H1 (cell line): Measurements from ENCODE around the gene TOMM7. TPM values are rescaled to one million over a fixed set of nuclear protein-coding genes. Genes with fewer than 3 reads are reported as not detected.

Source experiments
- CTCF ChIA-PET: fragments of 300-600 bp; sonication (Branson Sonifier 250); formaldehyde crosslinking; loops from one replicate; lab custom pipeline; 2021; ENCODE audit not compliant: partially characterized antibody; lab: Charles Lee
- POLR2A ChIA-PET: fragments of 300-600 bp; sonication (Branson Sonifier 250); formaldehyde crosslinking; loops from one replicate; lab custom pipeline; 2021; ENCODE audit warnings: inconsistent platforms; ENCODE audit not compliant: partially characterized antibody; lab: Charles Lee
- DNase-seq, 2 experiments: peaks; one replicate each; pipeline versions ENCODE4 v3.0.0 to v3.0.0-alpha.2; 2010 to 2022; ENCODE audit warnings: low spot score in 2 of 2, low read depth in 1 of 2, mixed read lengths in 1 of 2
- FAIRE-seq: peaks from 2 replicates; lab custom pipeline; 2011; peaks lifted over from hg19 to GRCh38; lab: Jason Lieb, UNC
- H2AFZ ChIP-seq: 2 replicates; pipeline ENCODE4 v1.8.1; 2012; ENCODE audit warnings: low read length, inconsistent platforms
- H2AK5ac ChIP-seq: 2 replicates; pipeline ENCODE4 v1.6.1; 2013; ENCODE audit warnings: low read depth, low read length
- H2BK120ac ChIP-seq: replicated peaks from 2 replicates; pipeline ENCODE3; 2013; ENCODE audit warnings: low read depth, low read length, inconsistent platforms
- H2BK12ac ChIP-seq: 2 replicates; pipeline ENCODE4 v1.6.1; 2013; ENCODE audit warnings: low read depth, low read length
- H2BK15ac ChIP-seq: 2 replicates; pipeline ENCODE4 v1.6.1; 2013; ENCODE audit warnings: low read length
- H2BK20ac ChIP-seq: 2 replicates; pipeline ENCODE4 v1.6.1; 2013; ENCODE audit warnings: low read length
- H2BK5ac ChIP-seq: 2 replicates; pipeline ENCODE4 v1.6.1; 2013; ENCODE audit warnings: low read depth, low read length
- H3K14ac ChIP-seq: 2 replicates; pipeline ENCODE4 v1.6.1; 2013; ENCODE audit warnings: inconsistent platforms; ENCODE audit not compliant: insufficient read length
- H3K18ac ChIP-seq: 2 replicates; pipeline ENCODE4 v1.6.1; 2013; ENCODE audit warnings: low read length; ENCODE audit errors: extremely low read depth
- H3K23ac ChIP-seq: 2 replicates; pipeline ENCODE4 v1.6.1; 2013; ENCODE audit warnings: inconsistent platforms; ENCODE audit not compliant: insufficient read length
- H3K23me2 ChIP-seq: 2 replicates; pipeline ENCODE4 v1.6.1; 2013; ENCODE audit warnings: low read depth, low read length
- H3K27ac ChIP-seq: 2 replicates; pipeline ENCODE4 v1.6.1; 2011; ENCODE audit warnings: low read depth, low read length, inconsistent platforms
- H3K27me3 ChIP-seq, 4 experiments: replicated peaks in 1 of 4; 1 replicate in 1 of 4; 2 replicates in 3 of 4; pipeline versions ENCODE4 v1.6.1 to v1.8.1; 2011 to 2013; ENCODE audit warnings: low read length in 3 of 4, mild to moderate bottlenecking in 3 of 4, inconsistent platforms in 2 of 4, mixed read lengths in 2 of 4, moderate library complexity in 1 of 4; ENCODE audit not compliant: control insufficient read depth in 3 of 4, insufficient read depth in 3 of 4; ENCODE audit errors: extremely low read depth in 1 of 4
- H3K36me3 ChIP-seq, 4 experiments: 2 replicates each; pipeline versions ENCODE4 v1.6.1 to v1.8.1; 2011 to 2013; ENCODE audit warnings: mild to moderate bottlenecking in 4 of 4, low read length in 3 of 4, moderate library complexity in 2 of 4, control low read depth in 1 of 4, inconsistent platforms in 1 of 4; ENCODE audit not compliant: insufficient read depth in 4 of 4, control insufficient read depth in 2 of 4
- H3K4ac ChIP-seq: replicated peaks from 2 replicates; pipeline ENCODE3; 2013; ENCODE audit warnings: low read length, low read depth, mixed read lengths, inconsistent platforms; ENCODE audit not compliant: insufficient read length
- H3K4me1 ChIP-seq, 4 experiments: replicated peaks in 1 of 4; 1 replicate in 1 of 4; 2 replicates in 3 of 4; pipeline versions ENCODE4 v1.6.1 to v1.8.1; 2011 to 2013; ENCODE audit warnings: low read length in 3 of 4, inconsistent platforms in 2 of 4, mixed read lengths in 1 of 4; ENCODE audit not compliant: insufficient read depth in 4 of 4, control insufficient read depth in 3 of 4
- H3K4me2 ChIP-seq, 2 experiments: 2 replicates each; pipeline versions ENCODE4 v1.6.1 to v1.8.1; 2011 to 2013; ENCODE audit warnings: low read depth in 2 of 2, low read length in 2 of 2, control low read depth in 1 of 2, inconsistent platforms in 1 of 2, mild to moderate bottlenecking in 1 of 2; ENCODE audit not compliant: insufficient read depth in 1 of 2
- H3K4me3 ChIP-seq, 4 experiments: fragments of 200-600, 300-600 bp in 1 of 4; sonication (generic), shearing (Covaris generic), sonication (Bioruptor Twin) in 1 of 4; 2 replicates each; pipeline versions ENCODE4 v1.5.1 to v1.8.1; 2011 to 2016; ENCODE audit warnings: low read length in 4 of 4, low read depth in 3 of 4, control low read depth in 2 of 4, inconsistent platforms in 2 of 4, mild to moderate bottlenecking in 2 of 4, mixed read lengths in 1 of 4, moderate library complexity in 1 of 4; ENCODE audit not compliant: insufficient read depth in 2 of 4; ENCODE audit errors: extremely low read depth in 1 of 4
- H3K56ac ChIP-seq: replicated peaks from 2 replicates; pipeline ENCODE3; 2013; ENCODE audit warnings: low read depth, mild to moderate bottlenecking, mixed read lengths, low read length, inconsistent platforms; ENCODE audit not compliant: insufficient read length
- H3K79me1 ChIP-seq: 2 replicates; pipeline ENCODE4 v1.6.1; 2013; ENCODE audit warnings: low read depth, low read length, control low read depth
- H3K79me2 ChIP-seq, 2 experiments: 2 replicates each; pipeline versions ENCODE4 v1.6.1 to v1.8.1; 2012 to 2013; ENCODE audit warnings: low read length in 2 of 2, mild to moderate bottlenecking in 2 of 2, inconsistent platforms in 1 of 2; ENCODE audit not compliant: insufficient read depth in 2 of 2, control insufficient read depth in 1 of 2
- H3K9ac ChIP-seq, 4 experiments: replicated peaks in 1 of 4; 1 replicate in 1 of 4; 2 replicates in 3 of 4; pipeline versions ENCODE4 v1.6.1 to v1.8.1; 2011 to 2013; ENCODE audit warnings: low read depth in 3 of 4, low read length in 3 of 4, control low read depth in 2 of 4, mild to moderate bottlenecking in 2 of 4, moderate library complexity in 2 of 4, inconsistent platforms in 1 of 4; ENCODE audit errors: extremely low read depth in 1 of 4
- H3K9me3 ChIP-seq, 2 experiments: 2 replicates each; pipeline versions ENCODE4 v1.6.1 to v1.8.1; 2012 to 2013; ENCODE audit warnings: mild to moderate bottlenecking in 2 of 2, moderate library complexity in 2 of 2, control low read depth in 1 of 2, inconsistent platforms in 1 of 2, low read depth in 1 of 2, low read length in 1 of 2, mixed read lengths in 1 of 2; ENCODE audit not compliant: insufficient read depth in 2 of 2
- H4K20me1 ChIP-seq, 2 experiments: replicated peaks in 1 of 2; 2 replicates each; pipeline versions ENCODE3 to v1.8.1; 2011 to 2013; ENCODE audit warnings: inconsistent platforms in 2 of 2, low read length in 2 of 2, mild to moderate bottlenecking in 1 of 2; ENCODE audit not compliant: insufficient read depth in 2 of 2, control insufficient read depth in 1 of 2
- H4K5ac ChIP-seq: 2 replicates; pipeline ENCODE4 v1.6.1; 2013; ENCODE audit warnings: low read length, low read depth, mixed read lengths, inconsistent platforms; ENCODE audit not compliant: insufficient read length
- H4K8ac ChIP-seq: 2 replicates; pipeline ENCODE4 v1.8.0; 2013; ENCODE audit warnings: mild to moderate bottlenecking, moderate library complexity, low read length, inconsistent platforms; ENCODE audit not compliant: insufficient read depth; ENCODE audit errors: extremely low read depth
- H4K91ac ChIP-seq: replicated peaks from 2 replicates; pipeline ENCODE3; 2013; ENCODE audit warnings: low read length, mixed read lengths, inconsistent platforms; ENCODE audit not compliant: insufficient read length
- ASH2L ChIP-seq: fragments of 200-600, 300-600 bp; sonication (generic); IDR thresholded peaks from one replicate; pipeline ENCODE4 v1.7.1; 2017; ENCODE audit warnings: low read length
- BCL11A ChIP-seq, 2 experiments: IDR thresholded peaks; one replicate each; pipeline ENCODE4 v1.6.1; 2011; ENCODE audit warnings: low read depth in 2 of 2, low read length in 2 of 2, mild to moderate bottlenecking in 2 of 2
- HDAC2 ChIP-seq, 2 experiments: fragments of 300-600 bp in 1 of 2; sonication (generic) in 1 of 2; IDR thresholded peaks; 2 replicates each; pipeline ENCODE4 v1.6.1; 2011 to 2012; ENCODE audit warnings: low read depth in 2 of 2, low read length in 2 of 2, mild to moderate bottlenecking in 2 of 2, moderate library complexity in 2 of 2, borderline replicate concordance in 1 of 2, inconsistent platforms in 1 of 2
- JUN ChIP-seq: IDR thresholded peaks from 2 replicates; pipeline ENCODE4 v1.6.1; 2011; ENCODE audit warnings: low read depth, mild to moderate bottlenecking, improper control_type of control experiment, low read length
- MAFK ChIP-seq: IDR thresholded peaks from 2 replicates; pipeline ENCODE4 v1.6.1; 2012; ENCODE audit warnings: low read depth, mild to moderate bottlenecking, improper control_type of control experiment, low read length
- RXRA ChIP-seq: IDR thresholded peaks from 2 replicates; pipeline ENCODE4 v1.6.1; 2011; ENCODE audit warnings: low read depth, mild to moderate bottlenecking, low read length, moderate library complexity; ENCODE audit not compliant: insufficient read depth
- TBP ChIP-seq: IDR thresholded peaks from 2 replicates; pipeline ENCODE4 v1.6.1; 2011; ENCODE audit warnings: low read depth, low read length, improper control_type of control experiment
- WGBS, 2 experiments: shearing (Covaris generic) in 1 of 2; methylation state at CpG; one replicate each; pipeline versions ENCODE4 v1.1.6 to v1.1.7; 2013 to 2015; ENCODE audit warnings: low lambda C conversion rate in 2 of 2, mixed read lengths in 2 of 2, inconsistent platforms in 1 of 2, low coverage in 1 of 2, missing lambda C conversion rate in 1 of 2; ENCODE audit not compliant: insufficient replicate concordance in 2 of 2, insufficient coverage in 1 of 2, insufficient read length in 1 of 2; ENCODE audit errors: extremely low coverage in 1 of 2, missing lambda C conversion rate in 1 of 2; 5-methylcytosine and 5-hydroxymethylcytosine counted together
- polyA plus RNA-seq, 7 experiments: library from polyadenylated mRNA; depleted of rRNA in 3 of 7; stranded (reverse) in 5 of 7; unstranded in 2 of 7; fragments of >200 nt in 5 of 7; fragments of 200-250 nt in 2 of 7; gene quantifications; 1 replicate in 5 of 7; 2 replicates in 1 of 7; 4 replicates in 1 of 7; pipeline versions ENCODE4 v1.2.1 to v1.2.3, GENCODE V29; 2011 to 2013; ENCODE audit warnings: missing spikeins in 2 of 7, mixed read lengths in 2 of 7
- total RNA-seq: library from RNA; stranded (reverse); fragmentation: NEBNext Ultra II Directional; extraction: Animal tissue kit (Norgen Biotek cat#: 25700); gene quantifications from 2 replicates; pipeline ENCODE4 v1.2.1, GENCODE V29; 2021
- TF ChIP-seq, protein P1 (sequence below): IDR thresholded peaks from 2 replicates; pipeline ENCODE4 v1.6.1; 2011; ENCODE audit warnings: low read length, improper control_type of control experiment
- TF ChIP-seq, protein P2 (sequence below), 3 experiments: IDR thresholded peaks; 1 replicate in 2 of 3; 2 replicates in 1 of 3; pipeline versions ENCODE4 v1.5.1 to v1.6.1; 2011; ENCODE audit warnings: low read length in 3 of 3, mild to moderate bottlenecking in 3 of 3, inconsistent platforms in 2 of 3, low read depth in 1 of 3, moderate library complexity in 1 of 3; ENCODE audit not compliant: insufficient read depth in 1 of 3; ENCODE audit errors: control extremely low read depth in 1 of 3

Gene TOMM7
- total and polyA plus RNA-seq, 2 of the 8 experiments (the other 6 are each of a cell fraction or from before 2014, with no cell fraction given): 389 to 508 TPM

DNA sequence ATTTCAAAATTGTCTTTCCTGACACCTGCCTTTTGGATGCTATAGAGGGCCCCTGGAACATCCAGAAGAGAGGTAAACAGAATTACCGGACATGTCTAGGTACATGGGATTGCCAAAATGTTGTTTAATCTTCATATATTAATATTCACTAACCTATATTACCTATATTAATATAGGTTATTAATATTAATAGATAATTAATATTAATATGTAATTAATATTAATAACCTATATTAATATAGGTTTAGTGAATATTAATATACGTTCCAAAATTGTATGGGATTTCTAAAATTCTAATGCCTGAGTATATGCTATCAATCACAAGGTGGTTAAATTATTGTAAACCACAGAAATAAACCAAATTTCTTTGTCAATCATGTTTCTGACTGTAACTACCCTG lies 17.4 kb downstream of the TOMM7 start:
- H3K9ac ChIP-seq: no peak overlapping the region
- no peak overlapping the region for H3K23ac ChIP-seq
- H3K79me2 ChIP-seq: no peaks in the 10 kb centered on the region
- no peaks in the 10 kb centered on the region for H3K27me3 ChIP-seq
- no peak overlapping the region for H2BK120ac ChIP-seq
- H3K56ac ChIP-seq: no peak overlapping the region
- no peak overlapping the region for H3K4ac ChIP-seq
- 84% methylated on average over 2 of the region's 2 CpGs; no CpG with 5 or more reads in 1 of the 2 experiments for WGBS, 2 experiments
- H3K4me3 ChIP-seq: no peak overlapping the region
- no peak overlapping the region for H3K4me2 ChIP-seq
- no peak overlapping the region for H2BK15ac ChIP-seq
- FAIRE-seq: no peak
- no peak overlapping the region for H4K8ac ChIP-seq
- H4K20me1 ChIP-seq: no peaks in the 10 kb centered on the region
- no peak for TF ChIP-seq MAFK
- TF ChIP-seq ASH2L: no peak
- no peak for TF ChIP-seq BCL11A (IDR thresholded peaks at IDR 0.05; ENCODE audit: low read depth in 2 of 2, low read length in 2 of 2)
- no peak for TF ChIP-seq JUN
- TF ChIP-seq, protein P1, sequence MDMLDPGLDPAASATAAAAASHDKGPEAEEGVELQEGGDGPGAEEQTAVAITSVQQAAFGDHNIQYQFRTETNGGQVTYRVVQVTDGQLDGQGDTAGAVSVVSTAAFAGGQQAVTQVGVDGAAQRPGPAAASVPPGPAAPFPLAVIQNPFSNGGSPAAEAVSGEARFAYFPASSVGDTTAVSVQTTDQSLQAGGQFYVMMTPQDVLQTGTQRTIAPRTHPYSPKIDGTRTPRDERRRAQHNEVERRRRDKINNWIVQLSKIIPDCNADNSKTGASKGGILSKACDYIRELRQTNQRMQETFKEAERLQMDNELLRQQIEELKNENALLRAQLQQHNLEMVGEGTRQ: no peak
- TF ChIP-seq, protein P2, sequence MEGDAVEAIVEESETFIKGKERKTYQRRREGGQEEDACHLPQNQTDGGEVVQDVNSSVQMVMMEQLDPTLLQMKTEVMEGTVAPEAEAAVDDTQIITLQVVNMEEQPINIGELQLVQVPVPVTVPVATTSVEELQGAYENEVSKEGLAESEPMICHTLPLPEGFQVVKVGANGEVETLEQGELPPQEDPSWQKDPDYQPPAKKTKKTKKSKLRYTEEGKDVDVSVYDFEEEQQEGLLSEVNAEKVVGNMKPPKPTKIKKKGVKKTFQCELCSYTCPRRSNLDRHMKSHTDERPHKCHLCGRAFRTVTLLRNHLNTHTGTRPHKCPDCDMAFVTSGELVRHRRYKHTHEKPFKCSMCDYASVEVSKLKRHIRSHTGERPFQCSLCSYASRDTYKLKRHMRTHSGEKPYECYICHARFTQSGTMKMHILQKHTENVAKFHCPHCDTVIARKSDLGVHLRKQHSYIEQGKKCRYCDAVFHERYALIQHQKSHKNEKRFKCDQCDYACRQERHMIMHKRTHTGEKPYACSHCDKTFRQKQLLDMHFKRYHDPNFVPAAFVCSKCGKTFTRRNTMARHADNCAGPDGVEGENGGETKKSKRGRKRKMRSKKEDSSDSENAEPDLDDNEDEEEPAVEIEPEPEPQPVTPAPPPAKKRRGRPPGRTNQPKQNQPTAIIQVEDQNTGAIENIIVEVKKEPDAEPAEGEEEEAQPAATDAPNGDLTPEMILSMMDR (IDR thresholded peaks at IDR 0.05; ENCODE audit: control extremely low read depth in 1 of 3, insufficient read depth in 1 of 3, low read depth in 1 of 3, low read length in 3 of 3): no peak
- TF ChIP-seq TBP: no peak
- TF ChIP-seq HDAC2 (IDR thresholded peaks at IDR 0.05; ENCODE audit: borderline replicate concordance in 1 of 2, low read depth in 2 of 2, low read length in 2 of 2): no peak
- no peak for TF ChIP-seq RXRA
- TF ChIP-seq, all 59 proteins: peak for 0
- POLR2A ChIA-PET: interaction anchor here (0.9 kb wide), 1 partner anchor 52 kb away, joined by 3 read pairs; no protein-coding TSS in a partner anchor
- H4K91ac ChIP-seq: no peak overlapping the region
- H3K4me1 ChIP-seq: peaks cover 3 to 23% (median 18%) of the 10 kb centered on the region in 4 experiments
- CTCF ChIA-PET: interaction anchor here (1.1 to 1.4 kb wide), 3 partner anchors 15 to 21 kb away, joined by 3 to 4 read pairs (median 3); no protein-coding TSS in a partner anchor
- no peak overlapping the region for H2AFZ ChIP-seq
- peaks cover 0 to 4% of the 10 kb centered on the region in 2 experiments; a peak in 1 of 4 replicates for H3K9me3 ChIP-seq
- no peaks in the 10 kb centered on the region for H3K79me1 ChIP-seq
- DNase-seq: no peak
- H2AK5ac ChIP-seq: no peak overlapping the region
- H3K18ac ChIP-seq: no peak overlapping the region
- no peaks in the 10 kb centered on the region for H3K36me3 ChIP-seq
- no peaks in the 10 kb centered on the region for H3K23me2 ChIP-seq
- no peak overlapping the region for H2BK20ac ChIP-seq
- H4K5ac ChIP-seq: no peak overlapping the region
- no peak overlapping the region for H3K27ac ChIP-seq
- no peak overlapping the region for H2BK5ac ChIP-seq
- H3K14ac ChIP-seq: no peak overlapping the region
- H2BK12ac ChIP-seq: no peak overlapping the region
